GM21825 (cell line): ENCODE data around the gene PSEN2.

ENCODE experiments used
- ATAC-seq: cut with Tn5 transposase; IDR thresholded peaks from one replicate; pipeline ENCODE4 v1.9.1; 2021; ENCODE audit warnings: mild to moderate bottlenecking, moderate library complexity; ENCODE audit not compliant: unreplicated experiment

The PSEN2 gene

GRCh38 chr1:226884966-226885820 is 14.8 kb downstream of the PSEN2 start:
- no peak for ATAC-seq

- ATAC-seq: no peak
Observed at GRCh38 chr1:226886122-226886901, 15.9 kb downstream of the PSEN2 start.

GRCh38 chr1:226887006-226887405 is 16.6 kb downstream of the PSEN2 start:
- no peak for ATAC-seq

- ATAC-seq: no peak
Observed at GRCh38 chr1:226888021-226888420, 17.6 kb downstream of the PSEN2 start.

GRCh38 chr1:226888816-226889215 is 18.4 kb downstream of the PSEN2 start:
- ATAC-seq: no peak

- ATAC-seq: no peak
Observed at GRCh38 chr1:226889616-226890330, 19.4 kb downstream of the PSEN2 start.

- ATAC-seq: no peak
Observed at GRCh38 chr1:226890331-226891108, 20.1 kb downstream of the PSEN2 start.

- no peak for ATAC-seq
Observed at GRCh38 chr1:226891346-226891745, 20.9 kb downstream of the PSEN2 start.

GRCh38 chr1:226891846-226892523 is 21.6 kb downstream of the PSEN2 start:
- ATAC-seq: no peak

GRCh38 chr1:226892524-226892875 is 22.1 kb downstream of the PSEN2 start:
- ATAC-seq: no peak

- no peak for ATAC-seq
Observed at GRCh38 chr1:226893936-226894335, 23.5 kb downstream of the PSEN2 start.

- no peak for ATAC-seq
Observed at GRCh38 chr1:226894826-226895225, 24.4 kb downstream of the PSEN2 start.

- ATAC-seq: no peak
Observed at GRCh38 chr1:226895644-226896043, 25.2 kb downstream of the PSEN2 start.

GRCh38 chr1:226898246-226898645 is 27.8 kb downstream of the PSEN2 start:
- ATAC-seq: no peak

GRCh38 chr1:226901421-226901820 is 31.0 kb downstream of the PSEN2 start:
- no peak for ATAC-seq

GRCh38 chr1:226902601-226903000 is 32.2 kb downstream of the PSEN2 start:
- ATAC-seq: no peak

GRCh38 chr1:226903819-226904716 is 33.7 kb downstream of the PSEN2 start:
- ATAC-seq: no peak

- no peak for ATAC-seq
Observed at GRCh38 chr1:226904772-226905171, 34.4 kb downstream of the PSEN2 start.

- no peak for ATAC-seq
Observed at GRCh38 chr1:226908419-226908818, 38.0 kb downstream of the PSEN2 start.
